CD4-positive, alpha-beta T cell (primary cell): ENCODE results near the gene ARID1A. TPM values are rescaled to one million over a fixed set of nuclear protein-coding genes. Genes with fewer than 3 reads are reported as not detected.

Source experiments
- ATAC-seq: fragments of 200-7000 bp; cut with Tn5 transposase; one replicate; pipeline ENCODE4 v1.10.0; 2022; ENCODE audit warnings: mild to moderate bottlenecking; ENCODE audit not compliant: poor library complexity
- CTCF ChIA-PET: fragments of 350-600 bp; sonication (Branson Sonifier 250); formaldehyde crosslinking; loops from one replicate; lab custom pipeline; 2021; ENCODE audit warnings: antibody characterized with exemption, inconsistent platforms; lab: Charles Lee
- POLR2A ChIA-PET: fragments of 350-600 bp; sonication (Branson Sonifier 250); formaldehyde crosslinking; loops from one replicate; lab custom pipeline; 2021; ENCODE audit warnings: antibody characterized with exemption, inconsistent platforms; lab: Charles Lee
- DNase-seq, 14 experiments: peaks; one replicate each; pipeline ENCODE4 v3.0.0-alpha.2; 2013 to 2020; ENCODE audit warnings: mixed read lengths in 2 of 14
- H3K27ac ChIP-seq, 2 donors: one replicate each; pipeline versions ENCODE4 v1.5.1 to v1.7.0; 2013; ENCODE audit warnings: low read length in 2 of 2, low read depth in 1 of 2, mild to moderate bottlenecking in 1 of 2
- H3K27me3 ChIP-seq, 2 experiments: 1 replicate in 1 of 2; 2 replicates in 1 of 2; pipeline versions ENCODE4 v1.6.1 to v1.7.0; 2013; ENCODE audit warnings: low read length in 2 of 2, control low read depth in 1 of 2, mild to moderate bottlenecking in 1 of 2, moderate library complexity in 1 of 2; ENCODE audit not compliant: insufficient read depth in 2 of 2, control insufficient read depth in 1 of 2
- H3K36me3 ChIP-seq: one replicate; pipeline ENCODE4 v1.6.1; 2013; ENCODE audit warnings: low read length, control low read depth; ENCODE audit not compliant: insufficient read depth
- H3K4me1 ChIP-seq: one replicate; pipeline ENCODE4 v1.6.1; 2013; ENCODE audit warnings: low read length, control low read depth; ENCODE audit not compliant: insufficient read depth
- H3K4me3 ChIP-seq: one replicate; pipeline ENCODE4 v1.5.1; 2013; ENCODE audit warnings: mild to moderate bottlenecking, low read length, moderate library complexity
- H3K9me3 ChIP-seq, 2 experiments: 1 replicate in 1 of 2; 2 replicates in 1 of 2; pipeline versions ENCODE4 v1.6.1 to v1.7.0; 2013; ENCODE audit warnings: low read length in 2 of 2, mild to moderate bottlenecking in 2 of 2, control low read depth in 1 of 2, moderate library complexity in 1 of 2; ENCODE audit not compliant: control insufficient read depth in 1 of 2, insufficient read depth in 1 of 2
- H3K27ac Mint-ChIP-seq: one replicate; pipeline ENCODE4 v1.8.0; 2020; ENCODE audit warnings: mixed read lengths
- H3K27me3 Mint-ChIP-seq: one replicate; pipeline ENCODE4 v1.8.0; 2021; ENCODE audit warnings: mixed read lengths
- H3K36me3 Mint-ChIP-seq: one replicate; pipeline ENCODE4 v1.8.0; 2021; ENCODE audit warnings: low read depth, mixed read lengths
- H3K4me1 Mint-ChIP-seq: one replicate; pipeline ENCODE4 v1.8.0; 2021; ENCODE audit warnings: low read depth, mixed read lengths
- H3K4me3 Mint-ChIP-seq: one replicate; pipeline ENCODE4 v1.8.0; 2020; ENCODE audit warnings: mild to moderate bottlenecking, mixed read lengths
- H3K9me3 Mint-ChIP-seq: one replicate; pipeline ENCODE4 v1.8.0; 2020; ENCODE audit warnings: mixed read lengths
- intact Hi-C, 2 experiments: fragments of 100-400 bp; cut with DNase I in 1 of 2; cut with micrococcal nuclease in 1 of 2; formaldehyde crosslinking; loops; one replicate each; pipeline versions ENCODE4 v1.15.1 to v1.9.0; 2023 to 2025; cut with DNase I, micrococcal nuclease
- total RNA-seq, 174 experiments: library from RNA in 2 of 174; stranded (reverse) in 2 of 174; gene quantifications; one replicate each; pipeline ENCODE4 v1.2.3 and lab custom pipeline; 2021 to 2026
- TF ChIP-seq, protein P1 (sequence below): fragments of 200-600 bp; IDR thresholded peaks from one replicate; pipeline ENCODE4 v1.8.0; 2022; ENCODE audit warnings: antibody characterized with exemption, mild to moderate bottlenecking

ARID1A gene
- total RNA-seq, 2 experiments from 2014 or later: 102 to 103 TPM

DNA sequence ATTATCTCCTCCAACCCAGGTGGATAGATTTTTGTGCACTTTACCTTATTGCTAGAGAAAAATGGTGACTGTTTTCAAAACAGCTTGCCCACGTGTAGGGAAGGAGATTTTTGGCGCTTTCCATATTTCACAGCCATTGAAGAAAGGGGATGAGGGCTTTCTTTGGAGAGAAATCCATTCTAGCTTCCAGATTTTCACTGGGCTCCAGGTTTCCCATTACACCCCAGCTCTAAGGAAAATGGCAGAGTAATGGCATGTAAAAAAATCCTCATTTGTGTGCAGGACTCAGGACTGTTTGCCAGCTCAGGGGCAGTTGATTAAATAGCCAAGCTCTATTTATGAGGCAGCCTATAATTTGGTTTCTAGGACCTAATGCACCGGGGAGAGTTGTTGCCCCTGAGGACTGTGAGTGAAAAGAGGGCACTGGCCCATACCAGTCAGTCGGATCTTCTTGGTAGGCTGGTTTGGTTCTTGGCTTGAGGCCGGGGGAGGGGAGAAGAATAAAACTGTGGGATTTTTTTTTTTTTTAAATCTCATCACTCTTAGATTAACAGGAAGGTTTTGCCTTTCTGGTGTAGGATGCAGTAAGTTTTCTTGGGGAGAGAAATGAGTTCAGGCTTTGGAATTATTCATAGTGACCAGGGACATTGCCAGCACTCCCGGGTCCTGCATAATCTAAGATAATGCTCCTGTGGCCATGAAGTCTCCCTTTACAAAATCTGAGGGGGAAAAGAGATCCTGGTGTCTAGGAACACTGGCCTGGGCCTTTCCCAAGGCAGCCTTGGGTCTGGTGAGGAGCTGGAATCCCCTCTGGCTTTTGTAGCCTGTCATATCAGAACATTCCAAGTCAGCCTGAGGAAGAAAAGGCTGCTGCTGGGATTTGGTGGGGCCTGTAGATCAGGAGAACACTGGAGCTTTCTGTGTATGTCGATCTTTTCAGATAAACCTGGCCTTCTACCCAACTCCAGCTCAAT lies 1.9 kb upstream of the ARID1A start:
- POLR2A ChIA-PET: interaction anchor here (0.6 to 13.4 kb wide), 30 partner anchors 9 to 266 kb away, joined by 3 to 346 read pairs (median 6); partner anchors contain the start of genes GPATCH3, PIGV and ZDHHC18
- intact Hi-C loops: loop anchor here (2.0 to 5.0 kb wide), 4 partner anchors 17 to 193 kb away; no protein-coding TSS in a partner anchor
- TF ChIP-seq, protein P1, sequence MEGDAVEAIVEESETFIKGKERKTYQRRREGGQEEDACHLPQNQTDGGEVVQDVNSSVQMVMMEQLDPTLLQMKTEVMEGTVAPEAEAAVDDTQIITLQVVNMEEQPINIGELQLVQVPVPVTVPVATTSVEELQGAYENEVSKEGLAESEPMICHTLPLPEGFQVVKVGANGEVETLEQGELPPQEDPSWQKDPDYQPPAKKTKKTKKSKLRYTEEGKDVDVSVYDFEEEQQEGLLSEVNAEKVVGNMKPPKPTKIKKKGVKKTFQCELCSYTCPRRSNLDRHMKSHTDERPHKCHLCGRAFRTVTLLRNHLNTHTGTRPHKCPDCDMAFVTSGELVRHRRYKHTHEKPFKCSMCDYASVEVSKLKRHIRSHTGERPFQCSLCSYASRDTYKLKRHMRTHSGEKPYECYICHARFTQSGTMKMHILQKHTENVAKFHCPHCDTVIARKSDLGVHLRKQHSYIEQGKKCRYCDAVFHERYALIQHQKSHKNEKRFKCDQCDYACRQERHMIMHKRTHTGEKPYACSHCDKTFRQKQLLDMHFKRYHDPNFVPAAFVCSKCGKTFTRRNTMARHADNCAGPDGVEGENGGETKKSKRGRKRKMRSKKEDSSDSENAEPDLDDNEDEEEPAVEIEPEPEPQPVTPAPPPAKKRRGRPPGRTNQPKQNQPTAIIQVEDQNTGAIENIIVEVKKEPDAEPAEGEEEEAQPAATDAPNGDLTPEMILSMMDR: no peak
- Mint-ChIP-seq H3K36me3 (peaks cover 7% of the 10 kb centered on the region), H3K9me3 (no peaks in the 10 kb centered on the region), H3K27ac (peak overlapping the region; percentile 96), H3K4me3 (peak overlapping the region; percentile 92), H3K4me1 (peaks cover 38% of the 10 kb centered on the region), H3K27me3 (no peaks in the 10 kb centered on the region)
- ATAC-seq (no peak), DNase-seq (peak in 1 of 14 experiments; percentile 22)
- CTCF ChIA-PET: interaction anchor here (0.8 to 6.1 kb wide), 13 partner anchors 10 to 116 kb away, joined by 3 to 55 read pairs (median 6); partner anchors contain the start of gene PIGV
- Histone ChIP-seq H3K4me3 (peak overlapping the region; percentile 63), H3K36me3 (no peaks in the 10 kb centered on the region), H3K9me3 (no peaks in the 10 kb centered on the region), H3K4me1 (peaks cover 31% of the 10 kb centered on the region), H3K27ac (peak overlapping the region; percentile 84), H3K27me3 (no peaks in the 10 kb centered on the region)

DNA sequence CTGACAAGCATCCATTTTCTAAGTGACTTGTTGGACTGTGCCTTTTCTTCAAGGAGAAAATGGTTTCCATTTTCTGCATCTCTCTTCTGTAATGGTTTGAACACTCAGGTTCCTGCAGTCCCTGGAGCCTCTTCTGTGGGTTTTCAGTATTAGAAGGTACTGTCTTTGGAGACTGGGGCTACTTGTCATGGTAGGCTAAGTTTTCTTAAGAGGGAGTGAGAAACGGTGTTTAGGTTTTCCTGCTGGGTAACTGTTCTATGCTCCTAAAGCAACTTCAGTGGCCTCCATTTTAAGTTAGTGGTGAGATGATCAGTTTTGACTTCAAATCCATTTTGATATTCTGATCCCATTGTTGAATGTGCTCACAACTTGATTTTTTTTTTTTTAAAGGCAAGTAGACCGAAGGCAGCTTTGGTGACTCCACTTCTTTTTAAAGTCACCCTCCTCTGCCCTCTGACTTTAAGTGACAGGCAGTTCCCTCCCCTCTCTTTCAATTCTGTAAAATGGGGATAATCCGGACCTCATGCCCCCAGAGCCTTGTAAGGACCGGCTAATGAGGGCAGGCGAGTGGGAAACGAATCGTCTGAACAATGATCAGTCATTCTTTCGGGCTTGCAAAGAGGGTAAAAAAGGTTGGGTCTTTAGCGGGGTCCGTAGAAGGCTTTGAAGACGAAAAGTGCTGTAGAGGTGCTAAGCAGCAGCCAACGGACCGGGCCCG lies 1.0 kb upstream of the ARID1A start:
- Histone ChIP-seq H3K4me3 (peak overlapping the region; percentile 89), H3K27me3 (no peaks in the 10 kb centered on the region), H3K36me3 (no peaks in the 10 kb centered on the region), H3K9me3 (no peaks in the 10 kb centered on the region), H3K4me1 (peaks cover 36% of the 10 kb centered on the region), H3K27ac (peak overlapping the region; percentile 71 to 76)
- intact Hi-C loops: loop anchor here (2.0 to 5.0 kb wide), 2 partner anchors 92 to 194 kb away; no protein-coding TSS in a partner anchor
- Mint-ChIP-seq H3K36me3 (peaks cover 8% of the 10 kb centered on the region), H3K27ac (peak overlapping the region; percentile 96), H3K27me3 (no peaks in the 10 kb centered on the region), H3K9me3 (no peaks in the 10 kb centered on the region), H3K4me3 (peak overlapping the region; percentile 92), H3K4me1 (peaks cover 38% of the 10 kb centered on the region)
- ChIA-PET CTCF (interaction anchor here (1.3 to 5.1 kb wide), 2 partner anchors 17 to 94 kb away, joined by 3 to 47 read pairs; partner anchors contain the start of gene PIGV), POLR2A (interaction anchor here (0.6 to 13.4 kb wide), 5 partner anchors 12 to 170 kb away, joined by 3 to 346 read pairs (median 3); partner anchors contain the start of gene PIGV)
- DNase-seq (peak in 1 of 14 experiments; percentile 40), ATAC-seq (no peak)
- TF ChIP-seq, protein P1: no peak
